ENCODE data around the gene POLR2F. TPM values are rescaled to one million over a fixed set of nuclear protein-coding genes. Genes with fewer than 3 reads are reported as not detected.

POLR2F gene
- total RNA-seq, 1 experiment from 2014 or later = 141 TPM

DNA sequence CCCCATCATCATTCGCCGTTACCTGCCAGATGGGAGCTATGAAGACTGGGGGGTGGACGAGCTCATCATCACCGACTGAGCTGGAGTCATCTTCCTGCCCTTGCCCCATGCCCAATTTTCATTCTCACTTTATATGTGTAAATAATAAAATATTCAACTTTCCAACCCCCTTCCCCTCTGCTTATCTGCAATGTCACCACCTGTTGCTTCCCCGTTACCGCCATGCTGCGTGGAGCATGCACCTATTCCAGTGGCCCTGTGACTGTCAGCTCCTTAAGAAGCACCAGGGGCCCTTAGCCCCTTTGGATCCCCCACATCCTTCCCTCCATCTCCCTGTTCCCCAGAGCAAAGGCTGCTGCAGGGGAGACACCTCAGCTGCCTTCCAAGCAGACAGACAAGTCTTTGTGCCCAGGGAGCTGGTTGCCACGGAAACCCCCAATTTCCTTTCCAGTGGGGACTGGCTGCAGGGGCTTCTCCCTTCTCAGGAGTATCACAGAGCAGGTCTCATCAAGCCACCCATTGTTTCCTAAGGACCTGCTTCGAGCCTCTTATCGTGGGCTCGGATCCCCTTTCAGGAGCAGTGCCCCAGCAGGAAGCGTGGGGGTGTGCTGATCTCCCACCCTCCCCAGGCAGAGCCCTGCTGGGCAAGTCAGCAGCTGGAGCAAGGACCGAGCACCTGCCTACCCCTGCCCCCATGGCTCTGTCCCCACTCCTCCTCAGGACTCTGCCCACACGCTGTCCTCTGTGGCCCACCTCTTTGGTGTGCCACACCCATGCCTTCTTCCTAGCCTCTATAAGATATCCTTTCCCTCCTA is 14.3 kb downstream of the POLR2F start:
- peaks cover 36 to 43% of the 10 kb centered on the region in 2 experiments for H3K4me1 Mint-ChIP-seq
- H3K27ac Mint-ChIP-seq = peak overlapping the region in 1 of 3 experiments; percentile 59; a peak in 3 of 7 replicates
- Histone ChIP-seq H2BK12ac (ENCODE audit: insufficient read length, low read depth, low read length) (no peak overlapping the region), H3K27me3 (ENCODE audit: insufficient read depth, low read length) (no peaks in the 10 kb centered on the region), H2BK20ac (ENCODE audit: low read depth, low read length, poor library complexity, severe bottlenecking) (no peak overlapping the region), H3K18ac (ENCODE audit: insufficient read length, low read depth, low read length) (no peak overlapping the region), H4K91ac (ENCODE audit: insufficient read length, low read depth, low read length) (no peak overlapping the region), H3K4ac (ENCODE audit: low read depth, low read length) (no peak overlapping the region), H4K8ac (replicated peaks; ENCODE audit: insufficient read length, low read depth, low read length) (no peak overlapping the region), H3K56ac (ENCODE audit: insufficient read length, low read depth, low read length) (no peak overlapping the region), H4K5ac (ENCODE audit: insufficient read length, low read depth, low read length) (no peak overlapping the region), H2AK5ac (ENCODE audit: insufficient read length, low read length) (no peak overlapping the region), H2BK15ac (ENCODE audit: low read depth, low read length) (no peak overlapping the region), H3K4me2 (ENCODE audit: insufficient read depth, insufficient read length, low read length) (no peak overlapping the region), H2BK5ac (ENCODE audit: insufficient read length, low read length) (no peak overlapping the region), H3K27ac (ENCODE audit: insufficient read length, low read depth, low read length) (no peak overlapping the region), H3K79me2 (ENCODE audit: insufficient read depth, low read length) (no peaks in the 10 kb centered on the region), H3K9me3 (ENCODE audit: control insufficient read depth, low read depth, low read length) (no peaks in the 10 kb centered on the region), H3T11ph (ENCODE audit: low read length) (no peak overlapping the region), H3K79me1 (ENCODE audit: insufficient read depth, low read depth, low read length, poor library complexity, severe bottlenecking) (no peaks in the 10 kb centered on the region), H4K20me1 (ENCODE audit: control insufficient read depth, insufficient read depth, insufficient read length) (peaks cover 3% of the 10 kb centered on the region), H2AFZ (ENCODE audit: low read length) (no peak overlapping the region), H3K4me1 (ENCODE audit: insufficient read depth, low read length) (no peaks in the 10 kb centered on the region; the same call in 1 of the 2 replicates), H3K9ac (ENCODE audit: extremely low read depth, insufficient read length, low read length) (no peak overlapping the region), H2BK120ac (ENCODE audit: low read depth, low read length, poor library complexity, severe bottlenecking) (no peak overlapping the region), H3K23ac (ENCODE audit: insufficient read length, low read depth, low read length) (no peak overlapping the region), H3K23me2 (ENCODE audit: insufficient read length, low read depth, low read length, poor library complexity, severe bottlenecking) (no peaks in the 10 kb centered on the region), H3K14ac (ENCODE audit: insufficient read depth, low read length) (no peak overlapping the region)
- H3K27me3 Mint-ChIP-seq (ENCODE audit: low read depth) = no peaks in the 10 kb centered on the region; the same call in 1 of the 2 replicates
- TF ChIP-seq CTCF (conservative IDR thresholded peaks at IDR 0.05) = no peak
- no CpG with 5 or more reads among the region's 14 CpGs for WGBS (ENCODE audit: extremely low coverage, insufficient read length, low lambda C conversion rate)
- no peak overlapping the region; a peak in 2 of 5 replicates for H3K4me3 Mint-ChIP-seq
- no peak for DNase-seq
- H3K9me3 Mint-ChIP-seq = 0 out of 5 replicates have a peak, but pooled peaks cover 0 to 3% of the 10 kb centered on the region in 2 experiments
- peaks cover 18 to 54% (median 41%) of the 10 kb centered on the region in 3 experiments; a peak in 6 of 7 replicates for H3K36me3 Mint-ChIP-seq (ENCODE audit: insufficient read depth in 1 of 3, low read depth in 3 of 3)

Data from H9 (cell line).